Fibroblast of pulmonary artery (primary cell): Measurements from ENCODE around the gene SLC34A1.

ENCODE experiments used
- DNase-seq: peaks from one replicate; pipeline ENCODE4 v3.0.0-alpha.2; 2010; ENCODE audit warnings: low read depth
- H3K4me3 ChIP-seq: replicated peaks from 2 replicates; pipeline ENCODE4 v1.5.1; 2011; ENCODE audit warnings: low read depth, mild to moderate bottlenecking, control low read depth, low read length, moderate library complexity
- TF ChIP-seq, protein P1 (sequence below): IDR thresholded peaks from 2 replicates; pipeline ENCODE4 v1.5.1; 2011; ENCODE audit warnings: mild to moderate bottlenecking, control low read depth, low read length, inconsistent platforms; ENCODE audit errors: missing control alignments

The SLC34A1 gene

GRCh38 chr5:177399997-177400868 is 16.0 kb downstream of the SLC34A1 start, which contains the start of gene PFN3:
TSS of gene PFN3 (minus strand) at chr5:177400661. CDS start at chr5:177400576, 85 bp downstream.
- peak; percentile 39 for DNase-seq
- no peak within 1 kb of the TSS for H3K4me3 ChIP-seq

DNA sequence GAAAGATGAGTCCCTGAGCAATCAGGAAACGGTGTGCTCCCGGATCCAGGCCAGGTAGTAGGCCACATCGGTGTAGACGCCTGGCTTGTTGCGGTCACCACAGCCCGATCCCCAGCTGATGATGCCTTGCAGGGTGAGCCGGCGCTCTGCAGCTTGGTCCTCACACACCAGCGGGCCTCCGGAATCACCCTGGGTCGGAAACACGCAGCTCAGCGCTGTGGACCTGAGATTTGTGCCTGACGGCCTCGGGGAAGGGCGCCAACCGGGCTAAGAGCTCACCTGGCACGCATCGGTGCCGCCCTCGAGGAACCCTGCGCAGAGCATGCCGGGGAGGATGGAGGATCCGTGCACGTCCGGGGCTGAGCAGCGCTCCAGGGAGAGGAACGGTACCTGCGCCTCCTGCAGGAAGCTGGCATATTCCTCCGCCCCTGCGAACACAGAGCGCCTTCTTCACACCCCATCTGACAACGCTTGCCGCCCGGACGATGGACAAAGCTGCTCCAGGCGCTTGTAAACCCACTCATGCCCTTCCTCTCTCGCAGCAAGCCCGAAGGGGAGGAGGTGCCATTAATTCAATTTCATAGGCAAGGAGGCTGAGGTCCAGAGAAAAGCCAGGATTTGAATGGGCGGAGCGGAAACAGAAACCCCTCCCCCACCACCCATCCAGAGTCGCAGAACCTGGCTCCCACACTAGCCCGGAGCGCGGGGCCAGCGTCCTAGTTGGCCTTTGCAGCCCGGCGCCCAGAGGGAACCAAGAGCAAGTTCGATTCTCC is 18.2 kb downstream of the SLC34A1 start:
- H3K4me3 ChIP-seq = no peak overlapping the region
- peak; percentile 57 for DNase-seq
- TF ChIP-seq, protein P1, sequence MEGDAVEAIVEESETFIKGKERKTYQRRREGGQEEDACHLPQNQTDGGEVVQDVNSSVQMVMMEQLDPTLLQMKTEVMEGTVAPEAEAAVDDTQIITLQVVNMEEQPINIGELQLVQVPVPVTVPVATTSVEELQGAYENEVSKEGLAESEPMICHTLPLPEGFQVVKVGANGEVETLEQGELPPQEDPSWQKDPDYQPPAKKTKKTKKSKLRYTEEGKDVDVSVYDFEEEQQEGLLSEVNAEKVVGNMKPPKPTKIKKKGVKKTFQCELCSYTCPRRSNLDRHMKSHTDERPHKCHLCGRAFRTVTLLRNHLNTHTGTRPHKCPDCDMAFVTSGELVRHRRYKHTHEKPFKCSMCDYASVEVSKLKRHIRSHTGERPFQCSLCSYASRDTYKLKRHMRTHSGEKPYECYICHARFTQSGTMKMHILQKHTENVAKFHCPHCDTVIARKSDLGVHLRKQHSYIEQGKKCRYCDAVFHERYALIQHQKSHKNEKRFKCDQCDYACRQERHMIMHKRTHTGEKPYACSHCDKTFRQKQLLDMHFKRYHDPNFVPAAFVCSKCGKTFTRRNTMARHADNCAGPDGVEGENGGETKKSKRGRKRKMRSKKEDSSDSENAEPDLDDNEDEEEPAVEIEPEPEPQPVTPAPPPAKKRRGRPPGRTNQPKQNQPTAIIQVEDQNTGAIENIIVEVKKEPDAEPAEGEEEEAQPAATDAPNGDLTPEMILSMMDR = peak; percentile 47

More at GRCh38 chr5:177399997-177400868, 16.0 kb downstream of the SLC34A1 start, which contains the start of gene PFN3:
- TF ChIP-seq, protein P1 = no peak

DNA sequence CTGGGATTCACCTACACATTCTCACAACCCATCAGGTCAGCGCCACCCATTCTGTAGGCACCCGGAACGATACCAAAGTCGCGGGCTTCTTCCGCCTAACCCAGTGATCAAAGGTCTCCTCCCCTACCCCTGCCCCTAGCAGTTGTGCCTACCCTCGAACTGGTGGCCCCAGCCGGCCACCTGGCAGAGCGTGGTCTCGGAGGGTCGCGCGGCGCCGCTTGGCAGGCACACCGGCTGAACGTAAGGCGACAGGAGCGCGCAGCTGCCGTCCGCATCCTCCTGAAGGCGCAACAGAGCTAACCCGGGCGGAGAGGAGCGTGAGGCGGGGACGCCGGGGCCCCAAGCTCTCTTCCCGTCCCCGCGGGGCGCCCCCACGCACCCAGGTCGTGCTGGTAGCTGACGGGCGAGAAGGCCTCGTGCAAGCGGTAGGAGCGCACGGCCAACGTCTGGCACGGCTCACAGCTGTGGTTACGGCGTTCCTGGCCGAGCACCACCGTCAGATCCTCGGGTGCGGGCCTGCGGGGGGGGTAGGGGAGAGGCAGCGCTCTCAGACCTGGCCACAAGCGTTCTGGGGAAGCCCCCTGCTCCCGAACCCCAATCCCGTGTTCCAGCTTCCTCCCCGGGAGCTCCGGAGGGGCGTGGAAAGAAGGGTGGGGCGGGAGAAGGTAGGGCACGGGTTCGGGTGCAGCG is 19.0 kb downstream of the SLC34A1 start:
- no peak for DNase-seq

GRCh38 chr5:177403792-177404640 is 19.8 kb downstream of the SLC34A1 start:
- DNase-seq = peak; percentile 81
- TF ChIP-seq, protein P1 = peak; percentile 53
- H3K4me3 ChIP-seq = peak overlapping the region; percentile 56

More for the DNA sequence above, 19.0 kb downstream of the SLC34A1 start:
- TF ChIP-seq, protein P1 = no peak
- H3K4me3 ChIP-seq = peak overlapping the region; percentile 56

GRCh38 chr5:177404641-177405179 is 20.5 kb downstream of the SLC34A1 start:
- DNase-seq = no peak
- TF ChIP-seq, protein P1 = no peak
- peak overlapping the region; percentile 56 for H3K4me3 ChIP-seq
